Endothelial cell of hepatic sinusoid (primary cell): ENCODE data around the gene WWOX.

Source experiments
- in situ Hi-C: cut with HindIII; loops from 2 replicates; pipeline ENCODE4 v1.10.0; 2017; ENCODE audit warnings: low sequenced_read_pairs

Gene WWOX

DNA sequence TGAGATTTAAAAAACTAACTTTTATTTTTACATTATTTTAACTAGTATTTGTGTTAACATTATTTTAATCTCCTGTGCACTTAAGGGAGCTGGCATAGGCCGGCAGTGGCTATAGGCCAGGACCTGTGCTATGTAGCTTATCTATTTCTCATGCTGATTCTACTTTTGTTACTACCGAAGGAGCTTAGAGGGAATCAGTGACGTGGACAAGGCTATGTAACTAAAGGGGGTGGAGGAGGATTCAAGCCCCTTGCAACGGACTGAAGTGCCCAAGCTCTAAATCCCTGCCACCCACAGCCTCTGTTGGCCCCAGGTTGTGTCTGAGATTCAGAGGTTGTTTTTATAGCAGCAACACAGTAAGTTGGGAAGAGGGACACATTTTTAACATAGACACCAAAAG lies 356.4 kb downstream of the WWOX start:
- in situ Hi-C loops: no loop called here

DNA sequence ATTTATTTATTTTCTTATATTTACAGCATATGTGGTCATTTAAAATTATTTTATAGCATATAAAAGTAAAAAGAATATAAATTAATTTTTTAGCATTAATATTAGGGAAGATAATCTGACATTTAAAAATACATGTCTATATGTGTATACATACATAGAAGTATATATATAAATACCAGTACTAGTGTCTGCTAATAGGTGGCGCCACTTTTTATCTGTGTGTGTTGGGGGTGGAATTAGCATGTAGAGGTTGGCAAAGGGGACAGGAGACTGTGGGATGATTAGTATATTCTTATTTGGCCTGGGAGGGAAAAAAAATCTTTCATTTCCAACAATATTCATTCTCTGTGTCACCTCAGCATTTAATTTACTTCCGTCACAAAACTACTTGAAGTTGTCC lies 359.1 kb downstream of the WWOX start:
- in situ Hi-C loops: no loop called here

DNA sequence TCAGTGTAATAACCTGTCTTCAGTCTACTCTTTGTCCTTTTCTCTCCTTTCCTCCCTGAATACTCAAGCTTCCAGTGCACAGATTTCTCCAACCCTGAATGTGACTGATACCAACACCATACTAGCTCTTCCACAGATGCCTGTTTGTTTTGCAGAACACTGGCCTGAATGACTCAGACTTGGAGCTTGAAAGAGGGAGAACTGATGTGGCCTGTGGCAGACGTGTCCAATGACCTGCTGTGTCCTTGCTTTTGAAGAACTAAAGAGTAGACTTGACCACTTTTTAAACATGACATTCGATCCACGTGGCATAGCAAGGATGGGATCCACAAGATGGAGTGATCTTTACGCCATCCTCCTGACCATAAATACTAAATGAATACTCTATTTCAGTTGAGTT lies 361.0 kb downstream of the WWOX start:
- in situ Hi-C loops: no loop called here

DNA sequence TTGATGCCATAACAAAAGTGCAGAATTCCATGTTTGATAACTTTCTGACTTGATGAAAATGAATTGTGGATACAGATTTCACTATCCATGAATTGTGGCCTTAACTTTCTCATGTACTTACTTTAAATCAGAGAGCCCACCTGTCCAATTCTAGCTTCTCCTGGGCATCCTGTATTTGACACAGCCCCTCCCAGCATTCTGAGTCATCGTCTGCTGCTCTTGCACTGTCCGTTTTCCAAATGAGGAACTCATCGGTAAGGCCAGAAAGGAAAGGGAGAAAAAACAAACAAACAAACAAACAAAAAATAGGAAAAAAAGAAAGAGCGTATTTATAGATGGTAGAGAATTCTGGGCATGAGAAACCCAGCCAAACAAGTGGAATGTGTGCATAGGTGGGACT lies 361.6 kb downstream of the WWOX start:
- in situ Hi-C loops: no loop called here

DNA sequence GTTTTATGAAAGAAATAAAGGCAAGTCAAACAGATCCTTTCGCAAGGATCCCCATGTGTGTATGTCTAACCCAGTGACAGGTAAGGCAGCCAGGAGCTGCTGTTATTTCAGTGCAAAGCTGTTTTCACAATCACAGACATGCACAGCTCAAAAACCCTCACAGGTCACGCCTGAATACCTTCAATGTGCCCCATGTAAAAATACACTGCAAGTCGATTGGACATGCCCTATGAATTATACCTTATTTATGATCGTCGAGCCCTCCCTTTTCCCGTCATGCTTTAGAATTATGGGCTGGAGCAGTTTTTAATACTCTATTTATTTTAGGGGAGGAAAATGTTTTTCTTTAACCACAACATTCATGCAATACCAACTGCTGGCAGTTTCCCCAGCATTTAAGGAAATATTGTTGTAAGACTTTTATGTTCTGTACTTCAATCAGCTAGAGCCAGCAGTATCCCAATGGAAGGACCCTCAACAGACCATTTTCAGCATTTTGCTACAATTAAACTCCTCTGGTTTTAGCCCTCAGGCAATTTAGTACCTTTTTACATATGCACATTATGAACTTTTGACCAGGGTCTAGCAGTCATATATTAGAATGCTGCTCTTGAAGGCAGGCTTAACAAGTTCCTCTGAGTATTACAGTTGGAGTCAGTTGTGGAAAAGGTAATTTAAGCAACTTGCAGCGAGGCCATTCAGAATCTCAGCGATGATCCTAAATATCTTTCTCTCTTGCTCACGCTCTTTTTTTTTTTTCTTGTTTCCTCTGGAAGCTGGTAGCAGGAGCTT lies 362.2 kb downstream of the WWOX start:
- in situ Hi-C loops: no loop called here

DNA sequence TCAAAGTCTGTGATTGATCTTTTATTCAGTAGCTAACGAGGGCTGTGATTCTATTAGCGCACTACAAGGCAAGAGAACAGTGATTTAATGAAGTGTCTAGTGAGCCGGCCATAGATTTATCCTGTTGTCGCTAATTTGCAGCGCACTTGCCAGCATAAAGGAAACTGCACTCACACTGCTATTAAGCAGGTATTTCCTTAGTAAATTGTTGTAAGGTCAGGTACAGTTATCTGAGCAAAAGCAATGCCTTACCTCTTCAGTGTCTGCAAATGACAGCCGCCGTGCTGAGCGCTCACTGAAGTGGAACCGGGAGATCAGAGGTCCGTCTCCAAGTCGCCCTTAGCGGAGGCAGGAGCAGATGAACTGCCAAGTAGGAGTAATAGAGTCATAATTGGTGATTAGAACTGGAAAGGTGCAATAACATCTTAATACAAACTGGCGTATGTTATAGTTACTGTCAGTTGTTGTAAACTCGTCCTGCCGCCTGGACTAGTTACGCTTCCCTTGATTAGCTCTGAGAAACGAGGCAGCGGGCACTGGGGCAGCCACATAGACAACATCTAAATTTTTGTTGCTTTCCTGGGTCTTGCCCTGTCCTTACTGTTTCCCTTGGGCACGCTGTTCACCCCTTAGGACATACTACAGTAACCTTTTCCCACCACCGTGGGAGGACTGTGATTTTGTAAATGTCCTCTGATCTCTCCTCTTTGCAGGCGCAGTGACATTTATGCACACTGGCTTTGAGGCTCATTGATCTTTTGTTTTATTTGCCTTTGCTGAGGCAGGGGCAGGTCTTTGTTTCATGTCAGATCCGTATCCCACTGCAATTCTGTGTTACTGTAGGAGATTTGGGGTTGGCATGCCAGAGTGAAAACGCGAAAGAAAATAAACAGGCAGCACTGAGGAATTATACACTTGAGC lies 363.1 kb downstream of the WWOX start:
- in situ Hi-C loops: no loop called here

DNA sequence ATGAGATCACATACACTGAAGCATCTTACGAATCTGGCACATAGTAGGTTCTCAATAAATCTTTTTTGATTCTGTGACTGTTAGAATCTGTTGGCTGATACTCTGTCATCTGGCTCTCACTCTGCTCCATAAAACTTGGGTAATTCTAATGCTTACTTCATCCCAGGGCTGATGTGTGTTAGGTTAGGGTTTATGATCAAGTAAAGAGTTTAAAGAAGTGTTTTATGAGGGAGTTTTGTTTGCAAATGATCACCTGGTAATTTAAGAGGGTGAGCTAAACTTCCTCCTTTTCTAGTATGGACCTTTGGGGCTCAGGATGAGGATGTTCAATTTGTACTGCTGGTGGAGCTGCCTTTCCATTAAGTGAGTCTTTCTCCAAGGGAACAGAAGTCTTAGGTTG lies 364.1 kb downstream of the WWOX start:
- in situ Hi-C loops: no loop called here

DNA sequence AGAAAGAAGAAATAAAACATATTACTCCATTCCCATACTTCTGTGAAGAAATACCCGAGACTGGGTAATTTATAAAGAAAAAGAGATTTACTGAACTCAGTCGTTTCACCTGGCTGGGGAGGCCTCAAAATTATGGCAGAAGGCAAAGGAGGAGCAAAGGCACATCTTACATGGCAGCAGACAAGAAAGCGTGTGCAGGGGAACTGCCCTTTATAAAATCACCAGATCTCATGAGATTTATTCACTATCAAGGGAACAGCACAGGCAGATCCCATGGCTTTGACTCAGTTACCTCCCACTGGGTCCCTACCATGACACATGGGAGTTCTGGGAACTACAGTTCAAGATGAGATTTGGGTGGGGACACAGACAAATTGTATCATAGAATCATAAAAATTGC lies 365.4 kb downstream of the WWOX start:
- in situ Hi-C loops: no loop called here

DNA sequence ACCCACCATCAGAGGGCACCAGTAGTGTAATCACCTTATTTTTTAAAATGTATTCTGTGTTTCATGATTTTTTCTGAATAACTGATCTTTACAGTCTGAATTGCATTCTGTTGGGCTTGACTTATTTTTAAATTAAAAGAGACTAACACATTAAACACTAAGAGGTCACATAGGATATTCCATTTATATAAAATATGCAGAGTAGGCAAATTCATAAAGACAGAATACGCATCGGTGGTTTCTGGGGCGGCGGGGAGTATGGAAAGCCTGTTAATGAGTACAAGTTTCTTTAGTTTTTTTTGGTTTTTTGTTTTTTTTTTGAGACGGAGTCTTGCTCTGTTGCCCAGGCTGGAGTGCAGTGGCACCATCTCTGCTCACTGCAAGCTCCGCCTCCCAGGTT lies 366.3 kb downstream of the WWOX start:
- in situ Hi-C loops: no loop called here

DNA sequence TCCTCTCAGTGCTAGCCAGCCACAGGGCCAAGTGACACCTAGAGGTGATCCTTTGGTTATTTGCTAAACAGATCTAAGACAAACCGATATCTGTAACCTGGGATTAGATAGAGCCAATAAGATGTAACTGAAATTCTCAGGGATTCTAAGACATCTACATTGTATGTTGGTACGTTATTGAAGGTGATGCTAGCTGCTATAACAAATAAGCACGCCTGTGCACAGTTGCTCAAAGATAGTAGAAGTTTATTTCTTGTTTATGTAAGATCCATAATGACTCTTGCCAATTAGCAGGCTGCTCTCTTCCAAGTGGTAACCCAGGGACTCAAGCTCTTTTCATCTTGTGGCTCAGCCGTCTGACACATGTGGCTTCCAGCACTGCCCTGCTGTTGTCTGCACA lies 370.3 kb downstream of the WWOX start:
- in situ Hi-C loops: no loop called here

DNA sequence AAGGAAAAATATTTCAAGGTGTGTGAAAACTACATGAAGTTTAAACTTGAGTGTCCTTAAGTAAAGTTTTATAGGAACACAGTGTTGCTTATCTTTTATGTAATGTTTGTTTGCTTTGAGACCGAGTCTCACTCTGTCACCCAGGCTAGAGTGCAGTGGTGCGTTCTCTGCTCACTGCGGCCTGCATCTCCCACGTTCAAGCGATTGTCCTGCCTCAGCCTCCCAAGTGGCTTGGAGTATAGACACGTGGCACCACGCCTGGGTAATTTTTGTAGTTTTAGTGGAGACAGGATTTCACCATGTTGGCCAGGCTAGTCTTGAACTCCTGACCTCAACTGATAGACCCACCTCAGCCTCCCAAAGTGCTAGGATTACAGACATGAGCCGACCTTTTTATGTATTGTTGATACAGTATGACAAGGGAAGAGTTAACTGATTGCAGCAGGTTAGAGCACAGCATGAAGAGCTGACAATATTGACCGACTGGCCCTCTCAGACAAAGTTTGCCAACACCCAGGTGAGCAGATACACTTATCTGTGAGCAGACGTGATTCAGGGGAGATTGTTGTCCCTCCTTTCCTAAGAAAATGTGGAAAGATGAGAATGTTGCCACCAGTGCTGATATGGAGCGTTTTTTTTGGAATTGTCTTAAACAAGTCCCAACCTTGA lies 373.7 kb downstream of the WWOX start:
- in situ Hi-C loops: no loop called here

DNA sequence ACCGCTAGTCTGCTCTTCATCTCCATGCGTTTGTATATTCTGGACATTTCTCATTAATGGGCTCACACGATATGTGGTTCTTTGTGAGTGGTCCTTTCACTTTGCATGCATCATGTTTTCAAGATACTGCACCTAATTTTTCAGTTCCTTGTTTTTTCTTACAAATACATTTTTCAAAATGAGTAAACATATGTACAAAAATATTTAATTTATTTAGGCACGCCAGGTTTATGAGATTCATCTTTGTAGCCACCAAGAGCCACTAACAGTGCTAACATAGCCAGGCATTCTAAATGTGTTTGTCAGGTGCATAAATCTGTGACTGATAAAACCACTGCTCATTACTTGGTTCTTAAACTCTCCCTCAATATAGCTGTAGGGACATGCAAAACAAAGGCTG lies 375.3 kb downstream of the WWOX start:
- in situ Hi-C loops: no loop called here

DNA sequence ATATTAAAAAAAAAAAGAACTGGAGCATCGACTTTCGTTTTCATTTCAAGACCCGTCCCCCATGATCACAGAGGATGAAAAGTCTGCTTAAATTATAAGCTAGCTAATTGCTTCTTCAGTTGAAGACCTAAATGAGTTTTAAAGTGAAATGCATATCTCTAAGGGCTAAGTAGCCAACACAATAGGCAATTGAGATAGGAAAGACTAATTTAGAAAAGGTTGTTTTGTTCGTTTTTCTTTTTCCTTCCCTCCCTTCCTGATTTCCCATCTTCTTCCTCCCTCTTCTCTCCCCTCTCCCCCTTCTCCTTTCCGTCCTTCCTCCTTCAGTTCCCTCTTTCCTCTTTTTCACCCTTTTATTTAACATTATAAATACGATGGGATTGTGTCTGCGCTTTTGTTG lies 377.2 kb downstream of the WWOX start:
- in situ Hi-C loops: no loop called here

DNA sequence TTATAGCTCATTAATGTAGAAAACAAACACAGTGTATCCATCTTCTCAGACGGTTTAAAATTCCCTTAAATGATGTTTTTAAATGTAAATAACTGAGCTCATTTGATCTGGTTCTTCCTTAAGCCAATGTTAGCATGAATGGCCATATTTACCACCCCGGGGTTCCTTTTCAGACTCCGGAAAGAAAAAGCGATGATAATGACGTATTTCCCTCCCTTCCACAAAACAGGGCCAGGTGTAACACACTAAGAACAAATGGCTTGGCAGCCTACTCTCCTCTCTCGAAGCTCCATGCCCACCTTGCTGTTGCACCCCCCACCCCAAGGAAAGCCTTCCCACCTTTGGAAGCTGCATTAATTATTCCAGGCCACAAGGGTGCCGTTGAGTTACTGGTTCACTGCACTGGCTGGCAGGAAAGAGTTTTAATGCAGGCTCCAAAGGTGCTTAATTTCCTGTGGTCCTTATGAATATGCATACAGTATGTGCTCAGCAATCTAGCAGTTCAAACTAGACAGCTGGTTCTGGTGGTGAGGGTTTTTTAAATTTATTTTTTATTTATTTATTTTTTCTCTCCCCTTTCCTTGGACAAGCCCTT lies 378.9 kb downstream of the WWOX start:
- in situ Hi-C loops: no loop called here

DNA sequence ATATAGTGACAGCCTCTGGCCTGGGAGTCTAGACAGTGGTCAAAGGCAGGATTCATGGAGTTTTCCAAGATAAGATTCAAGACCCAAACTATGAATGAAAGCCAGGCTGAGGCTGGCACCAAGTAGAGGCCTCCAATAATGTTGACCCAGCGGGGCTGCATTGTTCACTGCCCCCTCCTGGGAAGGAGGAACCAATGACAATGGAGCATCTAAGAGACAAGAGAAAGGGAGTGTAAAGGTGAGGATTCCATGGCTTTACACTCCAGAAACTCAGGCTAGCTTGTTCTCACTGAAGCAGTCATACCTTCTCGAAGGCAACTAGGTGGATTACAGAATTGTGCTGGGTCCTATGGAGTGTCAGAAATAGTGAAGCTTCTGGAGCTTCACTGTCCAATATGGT lies 380.3 kb downstream of the WWOX start:
- in situ Hi-C loops: no loop called here

DNA sequence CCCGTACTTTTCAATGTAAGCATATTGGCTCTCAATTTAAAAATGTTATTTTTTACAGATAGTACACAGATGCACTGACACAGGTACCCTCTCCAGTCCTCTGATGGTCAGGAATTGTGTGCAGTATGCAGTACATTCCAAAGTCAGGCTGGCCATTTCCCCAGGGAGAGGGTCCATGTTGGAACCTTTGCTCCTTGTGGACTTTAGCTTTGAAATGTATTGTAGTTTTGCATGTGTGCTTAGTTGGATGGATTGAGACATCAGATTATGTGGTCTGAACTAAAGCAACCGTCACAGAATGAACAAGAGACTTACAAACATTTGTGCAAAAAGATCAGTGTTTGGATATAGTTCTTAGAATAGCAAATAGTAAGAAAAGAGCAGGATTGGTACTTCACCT lies 381.1 kb downstream of the WWOX start:
- in situ Hi-C loops: no loop called here

DNA sequence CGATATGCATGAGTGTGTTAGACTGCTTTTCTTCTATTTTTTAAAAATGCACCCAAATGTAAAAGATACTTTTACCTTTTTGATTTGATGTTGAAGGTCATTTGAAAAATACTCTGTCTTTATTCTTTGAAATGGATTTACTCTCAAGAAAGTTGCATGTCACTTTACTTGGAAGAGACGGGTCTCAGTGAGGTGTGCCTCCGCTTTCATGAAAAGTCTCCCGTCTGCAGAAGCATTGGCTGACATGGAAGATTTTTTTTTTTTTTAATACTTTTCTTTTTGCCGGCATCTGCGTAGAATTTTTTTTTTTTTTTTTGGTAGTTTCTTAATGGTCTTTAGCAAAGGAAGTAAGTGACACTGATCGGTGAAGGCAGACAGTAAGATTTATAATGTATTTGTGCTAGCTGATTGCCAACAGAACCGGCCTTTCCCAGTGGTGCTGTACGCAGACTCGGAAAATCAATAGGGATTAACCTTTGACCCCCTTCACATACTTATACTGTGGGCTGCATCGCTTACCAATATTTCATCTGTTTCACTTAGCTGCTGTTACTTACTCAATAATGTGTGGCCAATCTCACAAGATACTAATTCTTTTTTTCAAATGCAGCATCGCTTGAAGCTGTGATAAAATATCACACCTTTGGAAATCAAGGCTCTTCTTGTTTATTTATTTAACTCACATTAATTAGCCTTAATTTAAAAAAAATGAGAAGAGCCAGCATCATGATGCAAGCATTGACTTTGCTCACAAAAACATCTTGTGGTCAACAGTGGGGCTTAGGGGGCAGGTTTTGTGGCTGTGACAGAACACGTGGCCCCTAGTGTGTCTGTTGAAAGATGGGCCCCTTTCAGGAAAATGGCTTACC lies 383.9 kb downstream of the WWOX start:
- in situ Hi-C loops: no loop called here

DNA sequence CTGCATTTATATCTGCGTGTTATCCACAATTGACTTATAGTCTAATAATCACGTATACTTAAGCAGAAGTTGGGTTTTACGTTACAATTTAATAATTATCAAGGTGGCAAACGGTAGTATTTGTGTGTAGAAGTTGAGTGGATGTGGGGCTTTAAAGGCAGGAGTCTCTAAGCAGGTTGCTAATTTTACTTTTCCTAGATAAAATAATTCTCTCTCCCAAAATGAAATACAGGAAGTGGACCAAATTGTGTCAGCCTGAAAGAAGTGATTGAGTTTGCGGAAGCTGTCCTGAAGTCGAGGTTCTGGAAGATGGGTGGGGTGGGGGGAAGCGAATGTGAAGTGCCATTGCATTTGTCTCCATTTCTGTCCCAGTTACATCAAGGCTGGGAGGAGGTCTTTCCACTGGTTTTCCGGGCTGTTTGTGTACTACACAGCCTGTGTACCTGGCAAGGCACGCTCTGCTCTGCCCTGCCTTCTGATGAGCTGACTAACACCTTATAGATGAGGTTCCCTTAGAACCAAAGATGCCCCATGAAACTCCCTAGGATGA lies 385.1 kb downstream of the WWOX start:
- in situ Hi-C loops: no loop called here

DNA sequence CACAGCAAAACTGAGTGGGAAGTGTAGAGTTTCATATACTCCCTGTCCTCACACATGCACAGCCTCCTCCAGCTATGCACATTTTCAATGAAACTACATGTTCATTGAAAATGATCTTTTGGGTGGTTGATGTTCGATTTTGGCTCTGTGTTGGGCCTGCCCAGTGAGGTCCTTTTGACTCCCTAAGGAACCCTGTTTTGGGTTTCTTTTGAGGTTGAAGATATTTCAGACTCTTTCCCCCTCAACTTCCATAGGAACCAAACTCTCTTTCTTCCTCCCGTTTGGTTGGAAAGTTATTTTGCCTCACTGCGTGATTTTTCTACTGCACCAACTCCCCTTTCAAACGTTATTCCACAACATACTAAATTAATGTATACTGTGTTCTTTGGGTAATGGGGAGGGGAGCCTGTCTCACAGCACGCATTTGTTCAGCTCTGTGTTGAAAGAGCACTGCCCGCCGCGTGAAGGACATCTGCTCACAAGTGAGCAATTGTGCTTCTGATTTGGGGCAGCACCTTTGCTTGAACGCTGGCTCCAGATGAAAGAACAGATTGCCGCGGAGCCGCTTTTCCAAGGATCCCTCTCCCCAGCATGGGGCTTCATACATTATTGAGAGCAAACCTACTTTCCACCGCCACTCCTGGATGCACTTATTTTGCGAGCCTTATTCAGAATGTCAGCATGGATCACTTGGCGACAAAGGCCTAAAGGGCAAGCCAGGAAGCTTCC lies 385.9 kb downstream of the WWOX start:
- in situ Hi-C loops: no loop called here

DNA sequence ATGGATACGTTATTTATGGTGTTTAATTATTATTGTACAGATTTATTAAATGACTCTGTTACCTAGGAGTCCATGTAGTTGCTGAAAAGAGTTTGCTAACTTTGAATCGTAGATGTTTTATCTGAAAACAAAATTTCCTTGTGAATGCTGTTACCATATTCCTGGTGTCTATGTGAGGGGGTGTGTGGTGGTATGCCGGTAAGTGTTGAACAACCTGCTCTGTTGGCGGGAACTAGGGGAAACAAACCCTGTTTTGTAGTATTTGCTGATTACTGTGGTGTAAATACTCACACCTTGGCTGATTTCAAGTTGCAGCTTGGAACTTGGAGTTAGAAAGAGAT lies 386.4 kb downstream of the WWOX start:
- in situ Hi-C loops: no loop called here
